ENCODE results near the gene MGLL.

The MGLL gene

DNA sequence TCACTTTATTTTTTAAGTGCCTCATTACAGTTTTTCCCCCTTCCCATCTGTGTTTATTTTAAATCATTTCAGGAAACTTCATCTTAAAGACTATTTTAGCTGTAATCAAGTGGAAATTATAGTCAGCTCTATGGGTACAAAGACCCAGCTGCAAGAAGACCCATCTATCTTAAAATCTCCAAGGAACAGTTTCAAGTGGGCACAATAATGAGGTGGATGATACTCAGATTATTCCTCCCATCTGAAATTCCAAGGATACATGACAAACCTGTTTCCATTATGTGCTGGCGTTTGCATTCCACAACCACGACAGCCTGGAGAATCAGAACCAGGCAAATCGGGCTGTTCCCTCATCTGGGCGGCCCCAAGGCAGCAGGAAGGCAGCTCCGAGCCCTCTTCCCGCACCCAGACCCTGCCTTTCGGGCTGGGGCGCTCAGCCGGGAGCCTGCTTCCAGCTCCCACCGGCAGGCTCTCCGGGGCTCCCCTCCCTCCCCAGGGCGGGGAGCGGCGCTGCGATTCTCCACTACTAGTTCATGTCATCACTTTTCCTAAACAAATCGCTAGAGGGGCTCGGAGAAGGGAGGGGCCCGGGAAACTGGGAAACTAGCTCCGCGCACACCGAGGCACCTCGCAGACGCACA, at the start of gene MGLL:
TSS of gene MGLL (minus strand) at position 475 of the 641 bp plus-strand sequence. CDS start at position 278, 197 bp downstream.
- peak; percentile 45 for DNase-seq (ENCODE audit: low read depth)
- peak within 1 kb of the TSS; percentile 79 for H3K4me3 ChIP-seq (ENCODE audit: control insufficient read depth, low read depth, low read length)
- TF ChIP-seq, protein P1, sequence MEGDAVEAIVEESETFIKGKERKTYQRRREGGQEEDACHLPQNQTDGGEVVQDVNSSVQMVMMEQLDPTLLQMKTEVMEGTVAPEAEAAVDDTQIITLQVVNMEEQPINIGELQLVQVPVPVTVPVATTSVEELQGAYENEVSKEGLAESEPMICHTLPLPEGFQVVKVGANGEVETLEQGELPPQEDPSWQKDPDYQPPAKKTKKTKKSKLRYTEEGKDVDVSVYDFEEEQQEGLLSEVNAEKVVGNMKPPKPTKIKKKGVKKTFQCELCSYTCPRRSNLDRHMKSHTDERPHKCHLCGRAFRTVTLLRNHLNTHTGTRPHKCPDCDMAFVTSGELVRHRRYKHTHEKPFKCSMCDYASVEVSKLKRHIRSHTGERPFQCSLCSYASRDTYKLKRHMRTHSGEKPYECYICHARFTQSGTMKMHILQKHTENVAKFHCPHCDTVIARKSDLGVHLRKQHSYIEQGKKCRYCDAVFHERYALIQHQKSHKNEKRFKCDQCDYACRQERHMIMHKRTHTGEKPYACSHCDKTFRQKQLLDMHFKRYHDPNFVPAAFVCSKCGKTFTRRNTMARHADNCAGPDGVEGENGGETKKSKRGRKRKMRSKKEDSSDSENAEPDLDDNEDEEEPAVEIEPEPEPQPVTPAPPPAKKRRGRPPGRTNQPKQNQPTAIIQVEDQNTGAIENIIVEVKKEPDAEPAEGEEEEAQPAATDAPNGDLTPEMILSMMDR (conservative IDR thresholded peaks at IDR 0.05; ENCODE audit: control insufficient read depth, insufficient read depth, low read depth, low read length): no peak

DNA sequence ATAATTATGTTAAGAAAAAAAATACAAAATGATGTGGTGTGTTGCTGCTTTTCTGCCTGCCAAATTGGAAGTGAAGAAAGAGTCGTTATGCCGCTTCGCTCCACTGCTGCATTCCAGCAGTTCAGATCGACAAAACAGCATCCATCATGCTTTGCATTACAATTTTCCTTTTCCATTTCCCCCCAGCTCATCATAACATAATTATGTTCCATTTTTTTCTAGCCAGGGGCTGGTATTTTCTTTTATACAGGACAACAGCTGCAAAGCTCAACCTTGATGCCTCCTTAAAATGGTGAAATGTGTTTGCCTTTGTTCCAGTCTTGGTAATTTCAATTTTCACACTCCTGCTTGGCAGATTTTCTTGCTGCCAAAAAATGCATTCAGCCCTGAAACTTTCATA, 47.8 kb upstream of the MGLL start:
- H3K4me3 ChIP-seq (ENCODE audit: control insufficient read depth, low read depth, low read length): no peak overlapping the region
- DNase-seq (ENCODE audit: low read depth): no peak
- TF ChIP-seq, protein P1 (conservative IDR thresholded peaks at IDR 0.05; ENCODE audit: control insufficient read depth, insufficient read depth, low read depth, low read length): no peak

DNA sequence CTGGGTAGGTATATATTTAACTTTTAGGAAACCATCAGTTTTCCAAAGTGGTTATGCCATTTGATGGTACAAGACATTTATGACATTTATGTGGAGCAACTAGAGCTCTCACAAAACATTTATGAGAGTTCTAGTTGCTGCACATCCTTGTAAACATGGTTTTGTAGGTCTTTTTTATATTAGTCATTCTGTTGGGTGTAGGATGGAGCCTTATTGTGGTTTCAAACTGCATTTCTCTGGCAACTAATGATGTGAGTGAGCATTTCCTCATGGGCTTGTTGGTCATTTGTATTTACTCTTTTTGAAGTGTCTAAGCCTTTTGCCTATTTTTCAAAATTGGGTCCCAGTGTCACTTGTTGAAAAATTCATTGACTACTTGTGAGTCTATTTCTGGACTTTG, 45.7 kb upstream of the MGLL start:
- no peak overlapping the region for H3K4me3 ChIP-seq (ENCODE audit: control insufficient read depth, low read depth, low read length)
- TF ChIP-seq, protein P1 (conservative IDR thresholded peaks at IDR 0.05; ENCODE audit: control insufficient read depth, insufficient read depth, low read depth, low read length): no peak
- DNase-seq (ENCODE audit: low read depth): peak; percentile 68

DNA sequence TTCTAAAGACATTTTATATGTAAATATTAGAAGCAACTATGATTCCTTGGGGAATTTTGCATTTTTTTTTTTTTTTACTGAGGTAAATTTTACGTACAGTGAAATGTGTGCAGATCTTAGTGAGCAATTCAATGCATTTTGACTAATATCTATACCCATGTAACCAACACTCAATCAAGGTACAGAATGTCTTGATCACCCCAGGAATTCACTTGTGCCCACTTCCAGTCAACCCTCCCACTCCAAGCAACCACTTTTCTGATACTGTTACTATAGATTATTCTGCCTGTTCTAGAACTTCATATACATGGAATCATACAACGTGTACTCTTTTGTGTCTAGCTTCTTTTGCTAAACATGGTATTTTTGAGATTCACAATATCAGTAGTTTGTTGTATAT, 45.1 kb upstream of the MGLL start:
- TF ChIP-seq, protein P1 (conservative IDR thresholded peaks at IDR 0.05; ENCODE audit: control insufficient read depth, insufficient read depth, low read depth, low read length): no peak
- H3K4me3 ChIP-seq (ENCODE audit: control insufficient read depth, low read depth, low read length): no peak overlapping the region
- no peak for DNase-seq (ENCODE audit: low read depth)

DNA sequence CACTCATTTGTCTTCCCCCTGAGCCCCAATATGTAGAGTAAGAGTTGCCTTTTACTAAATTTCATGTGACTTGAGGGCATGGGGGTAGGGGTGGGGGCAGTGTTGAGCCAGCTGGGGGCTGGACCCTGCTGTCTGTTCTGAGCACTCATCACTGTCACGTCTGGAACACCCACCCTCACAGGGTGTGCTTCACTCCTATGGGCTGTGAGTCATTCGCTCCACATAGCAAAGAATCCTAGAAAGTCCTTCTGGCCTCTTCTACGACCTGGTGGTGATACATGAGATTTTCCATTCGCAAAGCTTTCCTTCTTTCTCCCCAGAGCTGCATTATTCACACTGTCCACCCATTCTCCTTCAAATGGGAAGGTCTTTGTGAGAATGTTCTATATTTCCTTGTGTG, 43.6 kb upstream of the MGLL start:
- no peak overlapping the region for H3K4me3 ChIP-seq (ENCODE audit: control insufficient read depth, low read depth, low read length)
- peak; percentile 70 for DNase-seq (ENCODE audit: low read depth)
- TF ChIP-seq, protein P1 (conservative IDR thresholded peaks at IDR 0.05; ENCODE audit: control insufficient read depth, insufficient read depth, low read depth, low read length): peak; percentile 28

DNA sequence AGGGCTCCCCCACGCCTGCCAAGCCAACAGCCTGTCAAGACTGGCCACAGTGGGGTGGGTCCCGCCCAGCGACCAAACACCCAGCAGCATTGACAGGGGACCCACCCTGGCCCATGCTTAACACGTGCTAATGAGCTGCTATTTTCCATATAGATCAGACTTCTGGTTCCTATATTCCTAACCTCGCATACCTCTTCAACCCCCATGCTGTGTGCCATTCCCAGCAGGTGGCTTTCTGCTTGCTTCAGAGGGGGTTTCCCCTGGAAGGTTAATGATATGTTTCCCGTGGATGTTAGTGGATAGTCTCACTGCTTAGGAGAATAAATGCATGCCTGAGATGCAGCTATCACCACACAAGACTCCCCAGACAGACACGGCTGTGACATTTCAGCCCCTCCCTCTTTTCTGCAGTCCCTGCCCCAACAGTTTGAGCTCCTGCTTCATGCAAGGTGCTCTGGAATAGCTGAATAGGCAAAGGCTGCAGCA, 37.9 kb upstream of the MGLL start:
- H3K4me3 ChIP-seq (ENCODE audit: control insufficient read depth, low read depth, low read length): no peak overlapping the region
- TF ChIP-seq, protein P1 (conservative IDR thresholded peaks at IDR 0.05; ENCODE audit: control insufficient read depth, insufficient read depth, low read depth, low read length): no peak
- DNase-seq (ENCODE audit: low read depth): no peak
